ENCODE results near the gene PKDCC.

PKDCC gene

DNA sequence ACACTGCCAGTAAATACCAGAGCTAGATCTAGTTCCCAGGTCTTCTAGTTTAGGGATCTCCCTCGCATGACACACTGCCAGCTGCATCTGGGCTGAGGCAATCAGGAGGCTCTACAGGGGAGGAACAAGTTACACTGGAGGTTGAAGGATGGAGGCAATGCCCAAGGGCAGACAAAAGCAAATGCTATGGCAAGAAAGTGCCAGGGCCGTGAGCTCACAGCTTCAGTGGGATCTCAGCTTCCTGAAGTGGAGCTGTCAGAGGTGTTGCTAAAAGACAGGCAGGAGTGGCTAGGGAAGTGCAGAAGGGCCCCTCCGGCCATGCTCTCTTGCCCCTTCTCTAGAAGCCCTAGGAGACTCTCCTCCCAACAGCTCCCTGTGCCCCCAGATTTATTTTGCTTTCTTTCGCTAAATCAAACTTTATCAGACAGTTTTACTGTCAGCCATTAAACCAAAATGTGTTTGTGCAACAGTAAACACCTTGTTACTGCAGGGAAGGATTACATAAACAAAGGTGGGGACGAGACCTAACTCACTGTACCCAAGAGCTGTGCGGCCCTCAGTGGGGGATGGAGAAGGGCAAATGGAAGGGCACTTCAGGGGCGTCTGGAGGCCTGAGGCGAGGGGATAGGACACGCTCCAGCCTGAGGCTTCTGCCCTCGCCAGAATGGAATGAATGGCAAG, 39.4 kb upstream of the PKDCC start:
- TF ChIP-seq, protein P1, sequence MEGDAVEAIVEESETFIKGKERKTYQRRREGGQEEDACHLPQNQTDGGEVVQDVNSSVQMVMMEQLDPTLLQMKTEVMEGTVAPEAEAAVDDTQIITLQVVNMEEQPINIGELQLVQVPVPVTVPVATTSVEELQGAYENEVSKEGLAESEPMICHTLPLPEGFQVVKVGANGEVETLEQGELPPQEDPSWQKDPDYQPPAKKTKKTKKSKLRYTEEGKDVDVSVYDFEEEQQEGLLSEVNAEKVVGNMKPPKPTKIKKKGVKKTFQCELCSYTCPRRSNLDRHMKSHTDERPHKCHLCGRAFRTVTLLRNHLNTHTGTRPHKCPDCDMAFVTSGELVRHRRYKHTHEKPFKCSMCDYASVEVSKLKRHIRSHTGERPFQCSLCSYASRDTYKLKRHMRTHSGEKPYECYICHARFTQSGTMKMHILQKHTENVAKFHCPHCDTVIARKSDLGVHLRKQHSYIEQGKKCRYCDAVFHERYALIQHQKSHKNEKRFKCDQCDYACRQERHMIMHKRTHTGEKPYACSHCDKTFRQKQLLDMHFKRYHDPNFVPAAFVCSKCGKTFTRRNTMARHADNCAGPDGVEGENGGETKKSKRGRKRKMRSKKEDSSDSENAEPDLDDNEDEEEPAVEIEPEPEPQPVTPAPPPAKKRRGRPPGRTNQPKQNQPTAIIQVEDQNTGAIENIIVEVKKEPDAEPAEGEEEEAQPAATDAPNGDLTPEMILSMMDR (conservative IDR thresholded peaks at IDR 0.05): no peak
- H3K27ac ChIP-seq: no peak overlapping the region

DNA sequence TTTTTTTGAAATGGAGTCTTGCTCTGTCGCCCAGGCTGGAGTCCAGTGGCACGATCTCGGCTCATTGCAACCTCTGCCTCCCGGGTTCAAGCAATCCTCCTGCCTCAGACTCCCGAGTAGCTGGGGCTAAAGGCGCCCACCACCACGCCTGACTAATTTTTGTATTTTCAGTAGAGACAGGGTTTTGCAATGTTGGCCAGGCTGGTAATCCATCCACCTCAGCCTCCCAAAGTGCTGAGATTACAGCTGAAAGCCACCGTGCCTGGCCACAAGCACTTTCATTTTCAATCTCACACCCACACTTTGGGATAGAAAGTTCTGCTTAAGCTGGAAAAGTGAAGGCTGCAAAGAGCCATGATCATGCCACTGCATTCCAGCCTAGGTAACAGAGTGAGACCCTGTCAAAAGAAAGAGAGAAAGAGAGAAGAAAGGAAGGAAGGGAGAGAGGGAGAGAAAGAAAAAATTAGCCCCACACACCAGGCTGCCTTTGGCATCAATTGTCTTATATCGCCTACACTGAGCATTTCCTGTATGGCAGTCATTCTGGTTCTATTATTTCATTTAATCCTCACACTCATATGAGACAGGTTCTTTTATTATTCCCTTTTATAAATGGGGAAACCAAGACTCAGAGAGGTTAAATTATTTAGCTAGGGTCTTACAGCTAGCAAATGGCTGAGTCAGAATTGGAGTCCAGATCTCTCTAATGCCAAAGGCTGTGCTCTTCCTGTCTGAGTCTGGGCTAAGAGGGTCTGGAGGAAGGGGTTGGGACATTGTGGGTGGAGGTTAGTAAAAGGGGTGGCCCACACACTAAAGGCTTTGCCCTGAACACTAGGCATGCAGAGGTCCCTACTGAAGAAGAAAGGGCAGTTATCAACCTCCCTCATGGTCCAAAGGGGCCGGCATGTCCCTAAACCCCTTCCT, 37.9 kb upstream of the PKDCC start:
- no peak overlapping the region for H3K27ac ChIP-seq
- TF ChIP-seq, protein P1 (conservative IDR thresholded peaks at IDR 0.05): no peak

DNA sequence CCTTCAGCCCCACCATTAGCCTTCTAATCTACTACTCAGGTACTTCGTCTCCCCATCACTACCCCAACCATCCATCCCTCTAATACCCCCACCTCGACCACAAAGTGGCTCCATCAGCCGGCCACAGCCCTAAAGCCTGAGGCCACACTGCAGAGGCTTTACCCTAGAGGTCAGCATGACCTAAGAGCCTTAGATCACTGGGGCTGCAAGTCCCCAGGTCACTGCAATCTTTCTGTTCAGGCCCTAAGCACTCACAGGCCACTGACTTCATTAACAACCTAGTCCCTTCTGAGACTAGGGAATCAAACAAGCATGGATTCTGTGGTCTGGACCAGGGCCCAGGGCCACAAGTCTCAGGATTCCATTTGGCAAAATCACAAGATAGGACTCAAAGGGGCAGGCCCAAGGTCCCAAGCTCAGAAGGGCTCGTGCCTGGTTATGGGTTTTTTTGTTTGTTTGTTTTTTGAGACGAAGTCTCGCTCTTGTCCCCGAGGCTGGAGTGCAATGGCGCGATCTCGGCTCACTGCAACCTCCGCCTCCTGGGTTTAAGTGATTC, 37.0 kb upstream of the PKDCC start:
- H3K27ac ChIP-seq: no peak overlapping the region
- TF ChIP-seq, protein P1 (conservative IDR thresholded peaks at IDR 0.05): no peak

DNA sequence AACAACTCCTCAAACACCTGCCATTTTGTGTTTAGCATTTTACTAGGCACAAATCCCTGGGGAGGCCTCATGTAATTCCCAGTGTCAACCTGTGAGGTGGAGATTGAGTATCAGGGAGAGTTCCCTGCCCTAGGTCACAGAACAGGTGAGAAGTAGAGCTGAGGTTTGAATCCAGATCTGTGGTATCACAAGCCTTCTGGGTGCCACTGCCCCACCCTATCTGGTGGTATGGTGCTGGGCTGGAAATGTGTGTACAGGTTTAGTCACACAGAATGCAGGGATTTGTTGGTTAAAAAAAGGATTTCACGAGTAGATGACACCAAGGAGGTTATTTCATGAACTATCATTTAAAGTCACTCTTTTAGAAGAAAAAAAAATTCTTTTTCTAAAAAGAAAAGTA, 35.7 kb upstream of the PKDCC start:
- TF ChIP-seq, protein P1 (conservative IDR thresholded peaks at IDR 0.05): no peak
- no peak overlapping the region for H3K27ac ChIP-seq

DNA sequence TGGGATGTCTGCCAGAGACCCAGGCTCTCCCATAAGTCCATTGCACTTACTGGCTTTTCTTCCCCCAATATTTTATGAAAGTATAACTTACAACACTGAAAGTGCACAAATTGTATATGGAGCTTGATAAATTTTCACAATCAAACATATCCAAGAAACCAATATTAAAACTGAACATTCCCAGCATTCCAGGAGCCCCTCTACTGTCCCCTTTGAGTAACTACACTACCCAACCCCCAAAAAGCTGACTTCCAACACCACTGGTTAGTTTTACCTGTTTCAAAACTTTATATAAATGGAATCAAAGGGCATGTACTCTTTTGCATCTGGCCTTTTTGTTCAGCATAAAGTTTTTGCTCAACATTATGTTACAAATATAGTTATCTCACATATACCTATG, 35.2 kb upstream of the PKDCC start:
- no peak overlapping the region for H3K27ac ChIP-seq
- TF ChIP-seq, protein P1 (conservative IDR thresholded peaks at IDR 0.05): no peak

DNA sequence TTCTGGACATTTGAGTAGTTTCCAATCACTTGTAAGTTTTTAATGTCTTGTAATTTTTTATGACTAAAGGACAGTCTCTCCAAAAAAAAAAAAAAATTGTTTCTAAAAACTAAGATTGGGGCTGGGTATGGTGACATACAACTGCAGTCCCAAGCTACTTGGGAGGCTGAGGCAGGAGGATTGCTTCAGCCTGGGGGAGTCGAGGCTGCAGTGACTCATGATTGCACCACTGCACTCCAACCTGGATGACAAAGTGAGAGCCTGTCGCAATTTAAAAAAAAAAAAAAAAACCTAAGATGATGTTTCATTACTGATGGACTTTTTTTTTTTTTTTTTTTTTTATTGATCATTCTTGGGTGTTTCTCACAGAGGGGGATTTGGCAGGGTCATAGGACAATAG, 34.4 kb upstream of the PKDCC start:
- no peak overlapping the region for H3K27ac ChIP-seq
- TF ChIP-seq, protein P1 (conservative IDR thresholded peaks at IDR 0.05): no peak

DNA sequence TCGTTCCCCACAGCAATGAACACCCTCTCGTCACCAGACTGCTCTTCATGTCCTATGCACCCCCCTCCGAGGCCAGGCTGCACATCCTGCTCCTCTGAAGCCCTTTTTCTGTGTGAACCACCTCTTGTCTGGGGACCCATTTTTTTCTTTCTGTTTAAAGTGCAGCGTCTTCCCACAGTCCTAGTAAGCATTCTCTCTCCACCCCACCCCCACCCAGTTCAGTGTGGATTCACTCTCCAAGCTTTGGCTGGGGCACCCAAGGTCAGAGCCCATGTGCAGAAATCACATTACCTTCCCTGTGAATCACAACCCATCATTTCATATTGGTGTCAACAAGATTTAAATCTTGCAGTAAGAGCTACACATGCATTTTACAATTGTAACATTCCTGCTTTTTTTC, 26.4 kb upstream of the PKDCC start:
- TF ChIP-seq, protein P1 (conservative IDR thresholded peaks at IDR 0.05): no peak

More for the DNA sequence above, 26.4 kb upstream of the PKDCC start:
- no peak overlapping the region for H3K27ac ChIP-seq

All from VCaP (cell line).